GM19023 (cell line): ENCODE results near the gene ROBO1.
"Not testable (repeated sequence)": the region's sequence is repeated elsewhere in the genome, so short reads cannot be mapped to it uniquely, and the experiment has no call there.

Experiments used
- ATAC-seq: cut with Tn5 transposase; IDR thresholded peaks from one replicate; pipeline ENCODE4 v1.9.1; 2021; ENCODE audit warnings: mild to moderate bottlenecking, moderate library complexity; ENCODE audit not compliant: unreplicated experiment

The ROBO1 gene

GRCh38 chr3:78889348-78889747 is 878.5 kb downstream of the ROBO1 start:
- ATAC-seq: no peak

- ATAC-seq: no peak
These were observed 879.2 kb downstream of the ROBO1 start for GRCh38 chr3:78888635-78889034.

GRCh38 chr3:78887547-78888011 is 880.2 kb downstream of the ROBO1 start:
- no peak for ATAC-seq

GRCh38 chr3:78887029-78887428 is 880.8 kb downstream of the ROBO1 start:
- no peak for ATAC-seq

- not testable (repeated sequence) for ATAC-seq
These were observed 883.2 kb downstream of the ROBO1 start for GRCh38 chr3:78884567-78884966.

- no peak for ATAC-seq
These were observed 885.5 kb downstream of the ROBO1 start for GRCh38 chr3:78882251-78882650.

- no peak for ATAC-seq
These were observed 886.3 kb downstream of the ROBO1 start for GRCh38 chr3:78881501-78881900.

GRCh38 chr3:78880603-78881461 is 887.0 kb downstream of the ROBO1 start:
- ATAC-seq: no peak

GRCh38 chr3:78879295-78879860 is 888.4 kb downstream of the ROBO1 start:
- no peak for ATAC-seq

- no peak for ATAC-seq
These were observed 889.0 kb downstream of the ROBO1 start for GRCh38 chr3:78878789-78879188.

- no peak for ATAC-seq
These were observed 889.8 kb downstream of the ROBO1 start for GRCh38 chr3:78878011-78878410.

GRCh38 chr3:78875851-78876250 is 891.9 kb downstream of the ROBO1 start:
- ATAC-seq: no peak

GRCh38 chr3:78875436-78875835 is 892.4 kb downstream of the ROBO1 start:
- ATAC-seq: no peak

- no peak for ATAC-seq
These were observed 894.2 kb downstream of the ROBO1 start for GRCh38 chr3:78873641-78874040.

GRCh38 chr3:78872195-78872594 is 895.6 kb downstream of the ROBO1 start:
- no peak for ATAC-seq

- no peak for ATAC-seq
These were observed 896.8 kb downstream of the ROBO1 start for GRCh38 chr3:78871048-78871447.

GRCh38 chr3:78870484-78870883 is 897.3 kb downstream of the ROBO1 start:
- no peak for ATAC-seq

- ATAC-seq: no peak
These were observed 899.2 kb downstream of the ROBO1 start for GRCh38 chr3:78868570-78868969.

- ATAC-seq: no peak
These were observed 900.1 kb downstream of the ROBO1 start for GRCh38 chr3:78867409-78868372.

GRCh38 chr3:78863306-78864203 is 904.2 kb downstream of the ROBO1 start:
- no peak for ATAC-seq
